Measurements from ENCODE around the gene TSEN2.
"Not testable (repeated sequence)": the region's sequence is repeated elsewhere in the genome, so short reads cannot be mapped to it uniquely, and the experiment has no call there.

The TSEN2 gene

GRCh38 chr3:12484198-12484982, at the start of gene TSEN2:
Gene TSEN2, plus strand, starts transcription at chr3:12484480. Its CDS starts 5,321 bp downstream, at chr3:12489801.
- no peak for FAIRE-seq

DNA sequence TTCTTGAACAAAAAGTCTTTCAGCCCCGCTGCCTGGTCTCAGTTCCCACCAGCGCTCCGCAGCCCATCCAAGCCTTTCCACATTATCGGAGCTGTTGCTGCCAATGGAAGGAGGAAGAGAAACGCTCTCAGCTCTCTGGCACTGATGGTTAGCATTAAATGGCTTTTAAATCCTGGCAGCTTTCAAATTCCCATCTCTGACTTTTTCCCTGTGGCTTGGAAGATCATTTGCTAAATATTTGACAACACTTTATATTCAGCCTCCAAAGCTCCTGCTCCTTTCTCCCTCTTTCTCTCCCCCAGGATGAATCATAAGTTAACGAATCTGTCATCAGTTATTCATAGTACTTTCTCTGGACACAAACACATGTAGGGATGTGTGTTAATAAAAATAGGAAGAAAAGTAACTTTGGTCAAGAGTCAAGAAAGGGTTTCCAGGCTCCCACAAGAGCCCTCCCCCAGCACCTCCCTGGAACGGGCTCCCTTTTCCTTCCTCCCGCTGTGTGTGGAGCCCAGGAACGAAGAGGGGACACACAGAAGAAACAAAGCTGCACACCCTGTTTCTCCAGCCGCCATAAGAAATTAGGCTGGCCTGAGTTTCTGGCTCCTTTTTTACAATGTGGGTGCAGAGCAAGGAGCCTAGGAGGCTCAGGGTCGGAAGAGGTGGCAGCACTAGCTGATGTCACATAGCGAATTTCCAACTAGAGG, 47.6 kb upstream of the TSEN2 start:
- FAIRE-seq: no peak

DNA sequence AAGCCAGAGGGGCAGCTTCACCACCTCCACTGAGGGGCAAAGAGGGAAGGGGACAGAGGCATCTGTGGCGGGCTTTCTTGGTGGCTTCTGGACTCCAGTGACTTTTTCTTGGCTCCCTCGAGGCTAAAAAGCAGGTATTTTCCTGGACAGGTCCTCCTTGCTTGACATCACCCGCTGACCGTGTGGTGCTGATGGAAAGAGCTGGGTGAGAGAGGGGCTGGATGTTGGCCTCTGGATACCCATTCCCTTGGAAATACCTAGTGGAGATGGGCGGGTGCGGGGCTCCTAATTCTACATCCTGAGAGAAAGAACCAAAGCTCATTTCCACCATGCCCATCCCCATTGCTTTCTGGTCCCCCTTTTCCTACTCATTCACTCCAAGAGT, 47.1 kb upstream of the TSEN2 start:
- FAIRE-seq: no peak

DNA sequence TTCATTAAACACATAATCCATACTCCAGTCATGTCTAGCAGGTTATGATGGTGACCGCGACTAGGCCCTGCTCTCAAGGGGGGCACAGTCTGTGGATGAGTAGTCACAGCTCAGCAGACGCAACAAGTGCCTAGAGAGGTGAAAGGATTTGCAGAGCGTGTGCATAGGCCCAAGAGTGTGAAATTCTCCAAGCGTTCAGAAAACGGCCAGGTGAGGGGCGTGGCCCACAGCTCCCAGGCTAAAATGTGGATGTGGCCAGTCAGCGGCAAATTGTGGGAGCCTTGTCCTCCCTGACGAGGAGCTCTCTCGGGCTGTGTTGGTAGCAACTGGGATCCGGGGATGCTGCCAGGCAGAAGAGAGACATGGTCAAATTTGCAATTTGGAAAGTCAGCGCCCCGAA, 46.4 kb upstream of the TSEN2 start:
- FAIRE-seq: no peak

GRCh38 chr3:12438318-12438717, 46.0 kb upstream of the TSEN2 start:
- FAIRE-seq: no peak

DNA sequence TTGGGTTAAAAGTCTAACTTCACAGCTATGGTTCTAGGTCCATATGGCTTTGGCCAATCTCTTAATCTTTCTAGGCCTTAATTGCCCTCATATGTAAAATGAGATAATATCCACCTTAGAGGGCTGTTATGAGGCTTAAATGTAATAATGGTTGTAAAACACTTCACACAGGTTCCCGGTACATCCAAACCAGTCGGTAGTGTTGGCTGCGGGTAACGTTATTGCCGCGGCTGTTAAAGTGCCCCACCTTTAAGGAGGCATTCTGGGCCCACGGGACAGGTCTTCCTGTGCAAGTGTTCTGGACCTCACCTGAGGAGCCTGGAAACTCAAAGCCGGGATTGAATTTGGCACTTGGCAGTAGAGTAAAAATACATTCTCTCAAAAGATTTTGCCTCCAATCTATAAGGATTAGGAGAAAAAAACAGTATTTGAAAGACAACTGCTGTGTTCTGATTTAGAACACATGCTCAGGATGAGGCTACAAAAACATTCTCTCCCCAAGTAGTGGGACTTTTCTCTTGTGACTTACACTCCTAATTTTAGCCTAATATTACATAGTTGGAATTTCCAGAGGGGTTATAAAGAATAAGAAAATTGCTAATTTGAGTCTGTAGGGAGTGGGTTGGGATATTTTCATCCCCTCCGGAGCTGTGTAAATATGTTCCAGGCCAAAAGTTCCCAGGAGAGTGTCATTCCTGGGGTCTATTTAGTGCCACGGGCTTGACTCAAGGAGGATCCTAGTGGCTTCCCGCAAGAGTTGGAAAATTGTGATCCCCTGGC, 44.9 kb upstream of the TSEN2 start:
- peak; percentile 5 for FAIRE-seq

GRCh38 chr3:12440927-12441714, 43.2 kb upstream of the TSEN2 start:
- no peak for FAIRE-seq

DNA sequence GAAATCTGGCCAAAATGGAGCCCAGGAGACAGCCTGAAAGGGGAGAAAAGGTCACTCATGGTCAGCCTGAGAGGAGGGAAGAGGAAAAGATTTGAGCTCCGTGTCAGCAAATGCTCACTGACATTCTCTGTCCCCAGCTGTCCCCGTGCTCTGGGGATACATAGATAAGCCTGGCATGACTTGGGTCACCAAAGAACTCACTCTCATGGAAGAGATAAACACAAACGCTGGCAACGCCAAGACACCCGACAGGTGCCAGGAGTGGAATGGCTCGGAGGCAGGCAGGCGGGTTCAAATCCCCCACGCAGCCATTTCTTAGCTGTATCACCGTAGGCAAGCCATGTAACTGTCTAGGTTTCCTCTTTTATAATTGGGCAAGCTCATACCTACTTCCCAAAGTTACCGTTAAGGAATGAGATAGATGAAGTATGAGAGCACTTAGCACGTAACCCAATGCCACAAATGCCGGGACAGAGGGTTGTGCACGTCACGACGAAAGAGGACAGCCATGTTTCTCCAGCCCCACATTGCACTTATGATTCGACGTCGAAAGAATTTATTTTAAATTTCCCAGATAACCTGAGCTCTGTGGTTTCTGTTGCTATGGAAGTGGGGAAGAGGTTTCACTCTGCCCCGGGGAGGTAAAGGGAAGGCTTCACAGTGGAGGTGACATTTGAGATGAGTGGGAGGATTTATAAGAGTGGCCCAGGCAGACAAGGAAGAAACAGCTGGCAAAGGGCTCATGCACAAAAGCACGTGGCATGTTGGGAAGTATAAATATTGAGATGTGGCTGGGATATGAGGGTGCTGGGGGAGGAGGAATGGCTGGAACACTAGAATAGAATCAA, 41.4 kb upstream of the TSEN2 start:
- no peak for FAIRE-seq

GRCh38 chr3:12443781-12444522, 40.3 kb upstream of the TSEN2 start:
- no peak for FAIRE-seq

DNA sequence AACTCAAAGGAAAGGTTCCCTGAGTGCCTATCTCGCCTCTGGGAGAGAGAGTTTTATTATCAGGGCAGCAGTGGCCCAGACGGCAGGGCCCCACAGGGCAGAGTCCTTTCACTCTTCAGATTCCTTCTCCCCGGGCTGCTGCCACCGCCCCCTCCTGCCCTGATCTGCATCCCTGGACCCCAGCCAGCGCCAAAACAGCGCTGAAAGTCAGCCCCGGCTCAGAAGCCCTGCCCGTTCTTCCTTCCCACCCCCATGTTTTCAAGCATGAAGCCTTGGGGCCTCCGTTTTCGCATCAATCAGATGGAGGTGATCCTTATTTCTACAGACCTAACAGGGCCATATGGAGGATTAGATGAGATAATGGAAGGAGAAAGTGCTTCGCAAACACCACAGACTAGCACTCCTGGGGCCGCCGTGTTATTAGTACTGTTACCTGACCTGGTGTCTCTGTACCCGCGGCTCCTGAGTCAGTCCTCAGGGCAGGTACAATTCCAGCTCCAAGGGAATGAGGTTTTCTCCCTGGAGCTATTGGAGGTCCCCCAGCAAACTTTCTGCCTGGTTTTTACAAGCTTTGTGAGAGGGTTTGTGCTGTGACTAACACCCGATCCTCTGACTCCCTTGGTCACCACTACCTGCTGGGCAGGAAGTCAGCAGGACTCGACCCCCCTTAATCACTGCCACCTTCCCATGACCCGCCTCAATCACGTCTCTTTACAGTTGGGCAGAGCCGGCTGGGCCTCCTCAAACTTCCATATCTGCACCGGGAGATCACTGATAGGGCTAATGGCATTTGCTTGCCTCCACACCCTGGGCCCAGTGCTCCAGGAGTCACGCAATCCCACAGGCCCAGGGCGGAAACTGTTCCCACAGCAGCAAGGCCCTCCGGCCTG, 39.5 kb upstream of the TSEN2 start:
- no peak for FAIRE-seq

- no peak for FAIRE-seq
Observed at GRCh38 chr3:12445523-12446240, 38.6 kb upstream of the TSEN2 start.

- FAIRE-seq: no peak
Observed at GRCh38 chr3:12446298-12446697, 38.0 kb upstream of the TSEN2 start.

DNA sequence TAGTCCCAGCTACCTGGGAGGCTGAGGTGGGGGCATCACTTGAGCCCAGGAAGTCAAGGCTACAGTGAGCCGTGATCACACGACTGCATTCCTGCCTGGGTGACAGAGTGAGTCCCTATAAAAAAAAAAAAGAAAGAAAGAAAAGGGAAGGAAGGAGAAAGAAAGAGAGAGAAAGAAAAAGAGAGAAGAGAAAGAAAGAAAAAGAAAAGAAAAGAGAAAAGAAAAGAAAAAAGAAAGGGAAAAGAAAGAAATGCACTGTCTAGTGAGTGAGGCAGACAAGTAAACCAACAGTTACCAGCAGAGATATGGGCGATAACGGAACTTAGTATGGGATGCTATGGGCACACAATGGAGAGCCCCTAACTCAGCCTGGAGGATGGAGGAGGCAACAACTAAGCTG, 37.2 kb upstream of the TSEN2 start:
- FAIRE-seq: no peak

DNA sequence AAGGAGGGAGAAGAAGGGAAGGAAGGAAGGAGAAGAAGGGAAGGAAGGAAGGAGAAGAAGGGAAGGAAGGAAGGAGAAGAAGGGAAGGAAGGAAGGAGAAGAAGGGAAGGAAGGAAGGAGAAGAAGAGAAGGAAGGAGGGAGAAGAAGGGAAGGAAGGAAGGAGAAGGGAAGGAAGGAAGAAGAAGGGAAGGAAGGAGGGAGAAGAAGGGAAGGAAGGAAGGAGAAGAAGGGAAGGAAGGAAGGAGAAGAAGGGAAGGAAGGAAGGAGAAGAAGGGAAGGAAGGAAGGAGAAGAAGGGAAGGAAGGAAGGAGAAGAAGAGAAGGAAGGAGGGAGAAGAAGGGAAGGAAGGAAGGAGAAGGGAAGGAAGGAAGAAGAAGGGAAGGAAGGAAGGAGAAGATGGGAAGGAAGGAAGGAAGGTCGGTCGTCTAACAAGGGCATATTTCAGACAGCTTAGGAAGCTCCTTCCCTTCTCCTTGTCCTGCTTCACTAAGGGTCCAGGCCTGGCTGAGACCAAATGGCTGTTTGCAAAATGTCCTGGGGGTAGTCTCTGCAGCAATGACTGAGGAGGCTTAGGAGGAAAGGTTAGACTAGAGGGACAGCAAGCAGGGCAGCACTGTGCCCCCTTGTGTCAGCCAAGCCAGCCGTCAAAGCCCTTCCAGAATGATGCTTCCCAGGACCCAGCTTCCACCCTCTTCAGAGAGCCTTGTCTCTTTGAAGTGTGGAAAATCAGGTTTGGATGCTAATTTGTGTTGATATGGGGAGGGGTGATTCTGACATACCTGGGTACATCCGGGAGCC, 35.7 kb upstream of the TSEN2 start:
- not testable (repeated sequence) for FAIRE-seq

- no peak for FAIRE-seq
Observed at GRCh38 chr3:12449889-12450682, 34.2 kb upstream of the TSEN2 start.

DNA sequence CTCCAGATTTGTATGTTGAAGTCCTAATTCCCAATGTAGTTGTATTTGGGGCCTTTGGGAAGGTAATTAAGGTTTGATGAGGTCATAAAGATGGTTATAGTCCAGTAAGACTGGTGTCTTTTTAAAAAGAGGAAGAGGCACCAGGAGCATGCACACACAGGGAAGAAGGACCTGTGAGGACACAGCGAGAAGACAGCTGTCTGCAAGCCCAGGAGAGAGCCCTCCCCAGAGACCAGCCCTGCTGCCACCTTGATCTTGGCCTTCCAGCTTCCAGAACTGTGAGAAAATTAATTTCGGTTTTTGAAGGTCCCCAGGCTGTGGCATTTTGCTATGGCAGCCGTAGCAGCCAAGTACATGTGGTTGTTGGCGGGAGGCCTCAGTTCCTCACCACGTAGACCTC, 32.8 kb upstream of the TSEN2 start:
- no peak for FAIRE-seq

- no peak for FAIRE-seq
Observed at GRCh38 chr3:12451960-12452359, 32.3 kb upstream of the TSEN2 start.

Data from colon (tissue), 2 donors.